MM.1S (cell line): ENCODE results near the gene CHMP4A.
"Not testable (repeated sequence)": the region's sequence is repeated elsewhere in the genome, so short reads cannot be mapped to it uniquely, and the experiment has no call there.

Experiments used
- DNase-seq: peaks from one replicate; pipeline ENCODE4 v3.0.0-alpha.2; 2015
- H2AFZ ChIP-seq: fragments of 300-600 bp; sonication (generic); 2 replicates; pipeline ENCODE4 v1.6.0; 2016; ENCODE audit warnings: antibody characterized with exemption, low read length
- H3F3A ChIP-seq: fragments of 300-600 bp; sonication (generic); 2 replicates; pipeline ENCODE4 v1.6.1; 2016; ENCODE audit warnings: mild to moderate bottlenecking, antibody characterized with exemption, low read length, moderate library complexity, mixed read lengths; ENCODE audit not compliant: insufficient read depth
- H3K27ac ChIP-seq: fragments of 300-600 bp; sonication (generic); 2 replicates; pipeline ENCODE4 v1.5.1; 2016; ENCODE audit warnings: mild to moderate bottlenecking, low read length
- H3K27me3 ChIP-seq: fragments of 300-600 bp; sonication (generic); replicated peaks from 2 replicates; pipeline ENCODE4 v1.6.0; 2016; ENCODE audit warnings: low read length; ENCODE audit not compliant: insufficient read depth
- H3K36me3 ChIP-seq: fragments of 300-600 bp; sonication (generic); replicated peaks from 2 replicates; pipeline ENCODE4 v1.6.1; 2016; ENCODE audit warnings: mild to moderate bottlenecking, low read length, mixed read lengths; ENCODE audit not compliant: insufficient read depth
- H3K4me1 ChIP-seq: fragments of 300-600 bp; sonication (generic); 2 replicates; pipeline ENCODE4 v1.6.1; 2016; ENCODE audit warnings: low read length, mixed read lengths
- H3K4me2 ChIP-seq: fragments of 300-600 bp; sonication (generic); 2 replicates; pipeline ENCODE4 v1.6.0; 2016; ENCODE audit warnings: low read depth, low read length
- H3K4me3 ChIP-seq: fragments of 300-600 bp; sonication (generic); 2 replicates; pipeline ENCODE4 v1.5.1; 2016; ENCODE audit warnings: low read length, mixed read lengths
- H3K79me2 ChIP-seq: fragments of 300-600 bp; sonication (generic); 2 replicates; pipeline ENCODE4 v1.6.1; 2016; ENCODE audit warnings: mixed run types, low read length, mixed read lengths
- H3K9ac ChIP-seq: fragments of 300-600 bp; sonication (generic); 2 replicates; pipeline ENCODE4 v1.6.1; 2016; ENCODE audit warnings: low read length, mixed read lengths
- H3K9me2 ChIP-seq: fragments of 300-600 bp; sonication (generic); replicated peaks from 2 replicates; pipeline ENCODE4 v1.6.1; 2016; ENCODE audit warnings: mild to moderate bottlenecking, low read length, mixed read lengths; ENCODE audit not compliant: insufficient read depth
- H3K9me3 ChIP-seq: fragments of 300-600 bp; sonication (generic); replicated peaks from 2 replicates; pipeline ENCODE4 v1.6.1; 2016; ENCODE audit warnings: mild to moderate bottlenecking, low read length, mixed read lengths; ENCODE audit not compliant: insufficient read depth
- H4K20me1 ChIP-seq: fragments of 300-600 bp; sonication (generic); 2 replicates; pipeline ENCODE4 v1.6.1; 2016; ENCODE audit warnings: mild to moderate bottlenecking, low read length, moderate library complexity, mixed read lengths; ENCODE audit not compliant: insufficient read depth
- EZH2 ChIP-seq: fragments of 300-600 bp; sonication (generic); optimal IDR thresholded peaks from 2 replicates; pipeline ENCODE3; 2017; ENCODE audit warnings: low read depth, mild to moderate bottlenecking, antibody characterized with exemption, low read length, mixed read lengths
- EZH2phosphoT487 ChIP-seq: fragments of 300-600 bp; sonication (generic); IDR thresholded peaks from 2 replicates; pipeline ENCODE4 v1.6.1; 2018; ENCODE audit warnings: antibody characterized with exemption, low read length
- TF ChIP-seq, protein P1 (sequence below): fragments of 300-600 bp; sonication (generic); IDR thresholded peaks from 2 replicates; pipeline ENCODE4 v1.5.1; 2016; ENCODE audit warnings: antibody characterized with exemption, low read length, mixed read lengths

The CHMP4A gene

DNA sequence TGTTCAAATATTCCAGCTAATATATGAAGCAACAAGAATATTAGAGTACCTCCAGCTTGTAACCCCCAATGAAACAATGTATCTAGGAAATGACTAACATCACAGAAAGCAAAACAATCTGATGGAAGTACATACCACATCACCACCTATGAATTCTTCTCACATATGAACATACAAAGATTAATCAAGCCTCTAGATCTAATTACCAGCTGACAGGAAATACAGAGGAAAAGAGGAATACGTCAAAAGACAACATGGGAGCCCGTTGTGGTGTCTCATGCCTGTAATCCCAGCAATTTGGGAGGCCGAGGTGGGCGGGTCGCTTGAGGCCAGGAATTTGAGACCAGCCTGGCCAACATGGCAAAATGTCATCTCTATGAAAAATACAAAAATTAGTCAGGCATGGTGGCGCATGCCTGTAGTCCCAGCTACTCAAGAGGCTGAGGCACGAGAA lies 11.4 kb upstream of the CHMP4A start:
- Histone ChIP-seq H3K4me2 (no peak overlapping the region), H3K9me3 (no peaks in the 10 kb centered on the region), H2AFZ (no peak overlapping the region), H3K27ac (no peak overlapping the region), H3K9me2 (no peaks in the 10 kb centered on the region), H3K4me3 (no peak overlapping the region), H4K20me1 (no peaks in the 10 kb centered on the region), H3K27me3 (no peaks in the 10 kb centered on the region), H3F3A (no peaks in the 10 kb centered on the region), H3K79me2 (peaks cover 20% of the 10 kb centered on the region), H3K4me1 (no peaks in the 10 kb centered on the region), H3K9ac (no peak overlapping the region), H3K36me3 (no peaks in the 10 kb centered on the region)
- TF ChIP-seq, protein P1, sequence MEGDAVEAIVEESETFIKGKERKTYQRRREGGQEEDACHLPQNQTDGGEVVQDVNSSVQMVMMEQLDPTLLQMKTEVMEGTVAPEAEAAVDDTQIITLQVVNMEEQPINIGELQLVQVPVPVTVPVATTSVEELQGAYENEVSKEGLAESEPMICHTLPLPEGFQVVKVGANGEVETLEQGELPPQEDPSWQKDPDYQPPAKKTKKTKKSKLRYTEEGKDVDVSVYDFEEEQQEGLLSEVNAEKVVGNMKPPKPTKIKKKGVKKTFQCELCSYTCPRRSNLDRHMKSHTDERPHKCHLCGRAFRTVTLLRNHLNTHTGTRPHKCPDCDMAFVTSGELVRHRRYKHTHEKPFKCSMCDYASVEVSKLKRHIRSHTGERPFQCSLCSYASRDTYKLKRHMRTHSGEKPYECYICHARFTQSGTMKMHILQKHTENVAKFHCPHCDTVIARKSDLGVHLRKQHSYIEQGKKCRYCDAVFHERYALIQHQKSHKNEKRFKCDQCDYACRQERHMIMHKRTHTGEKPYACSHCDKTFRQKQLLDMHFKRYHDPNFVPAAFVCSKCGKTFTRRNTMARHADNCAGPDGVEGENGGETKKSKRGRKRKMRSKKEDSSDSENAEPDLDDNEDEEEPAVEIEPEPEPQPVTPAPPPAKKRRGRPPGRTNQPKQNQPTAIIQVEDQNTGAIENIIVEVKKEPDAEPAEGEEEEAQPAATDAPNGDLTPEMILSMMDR, result no peak
- TF ChIP-seq EZH2phosphoT487 (no peak), EZH2 (no peak)
- no peak for DNase-seq

DNA sequence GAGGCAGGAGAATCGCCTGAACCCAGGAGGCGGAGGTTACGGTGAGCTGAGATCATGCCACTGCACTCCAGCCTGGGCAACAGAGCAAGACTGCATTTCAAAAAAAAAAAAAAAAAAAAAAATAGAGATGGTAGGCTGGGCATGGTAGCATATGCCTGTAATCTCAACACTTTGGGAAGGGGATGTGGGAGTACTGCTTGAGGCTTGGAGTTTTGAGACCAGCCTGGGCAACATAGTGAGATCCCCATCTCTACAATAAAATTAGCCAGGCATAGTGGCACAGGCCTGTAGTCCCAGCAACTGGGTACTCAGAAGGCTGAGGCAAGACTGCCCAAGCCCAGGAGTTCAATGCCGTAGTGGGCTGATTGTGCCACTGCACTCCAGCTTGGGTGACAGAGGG lies 9.7 kb upstream of the CHMP4A start:
- H3K27me3 ChIP-seq, H2AFZ ChIP-seq, H4K20me1 ChIP-seq, DNase-seq, H3K4me2 ChIP-seq, H3K4me1 ChIP-seq, H3K9me3 ChIP-seq, H3K9ac ChIP-seq, H3F3A ChIP-seq, H3K36me3 ChIP-seq, H3K9me2 ChIP-seq, H3K27ac ChIP-seq, H3K4me3 ChIP-seq: not testable (repeated sequence)
- H3K79me2 ChIP-seq, result peaks cover 16% of the 10 kb centered on the region

DNA sequence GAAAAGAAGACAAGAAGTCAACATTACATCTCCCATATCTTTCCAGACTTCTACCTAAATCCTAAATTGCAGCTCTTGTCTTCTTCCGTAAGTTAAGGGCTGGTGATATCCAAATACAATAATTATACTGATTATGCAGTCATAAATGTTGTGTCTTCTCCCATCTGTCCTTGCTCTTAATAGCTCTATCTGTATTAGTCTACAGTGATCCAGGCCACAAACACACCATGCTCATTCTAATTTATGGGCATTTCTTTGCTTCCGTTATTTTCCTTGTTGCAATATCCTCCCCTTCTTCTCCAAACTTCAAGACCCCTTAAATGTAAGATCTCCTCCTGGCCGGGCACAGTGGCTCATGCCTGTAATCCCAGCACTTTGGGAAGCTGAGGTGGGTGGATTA lies 6.2 kb upstream of the CHMP4A start:
- Histone ChIP-seq H3K4me3 (no peak overlapping the region), H3K9me3 (no peaks in the 10 kb centered on the region), H3K27ac (no peak overlapping the region), H3K4me1 (peaks cover 7% of the 10 kb centered on the region), H3F3A (peaks cover 15% of the 10 kb centered on the region), H3K4me2 (no peak overlapping the region), H3K9ac (no peak overlapping the region), H3K9me2 (no peaks in the 10 kb centered on the region), H4K20me1 (no peaks in the 10 kb centered on the region), H3K36me3 (no peaks in the 10 kb centered on the region), H2AFZ (no peak overlapping the region), H3K79me2 (peaks cover 5% of the 10 kb centered on the region), H3K27me3 (no peaks in the 10 kb centered on the region)
- no peak for DNase-seq
- TF ChIP-seq EZH2 (no peak), EZH2phosphoT487 (no peak)
- TF ChIP-seq, protein P1, result no peak

DNA sequence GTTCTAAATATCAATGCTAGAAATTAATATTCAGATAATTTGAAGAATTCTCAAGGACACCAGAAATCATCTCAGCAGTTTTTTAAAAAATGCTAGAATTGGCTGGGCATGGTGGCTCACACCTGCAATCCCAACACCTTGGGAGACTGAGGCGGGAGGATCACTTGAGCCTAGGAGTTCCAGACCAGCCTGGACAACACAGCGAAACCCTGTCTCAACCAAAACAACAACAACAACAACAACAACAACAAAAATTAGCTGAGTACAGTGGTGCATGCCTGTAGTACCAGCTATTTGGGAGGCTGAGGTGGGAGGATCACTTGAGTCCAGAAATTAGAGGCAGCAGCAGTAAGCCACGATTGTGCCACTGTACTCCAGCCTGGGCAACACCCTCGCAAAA lies 5.8 kb upstream of the CHMP4A start:
- H3K9me2 ChIP-seq, result no peaks in the 10 kb centered on the region
- peaks cover 3% of the 10 kb centered on the region; the same call in 1 of the 2 replicates for H3K79me2 ChIP-seq
- H3K4me2 ChIP-seq, result no peak overlapping the region
- H3K27me3 ChIP-seq, result no peaks in the 10 kb centered on the region
- DNase-seq, result no peak
- no peaks in the 10 kb centered on the region for H4K20me1 ChIP-seq
- H3K4me1 ChIP-seq, result peaks cover 11% of the 10 kb centered on the region
- H3K4me3 ChIP-seq, result no peak overlapping the region
- TF ChIP-seq, protein P1, result no peak
- TF ChIP-seq EZH2phosphoT487 (no peak), EZH2 (no peak)
- H3K36me3 ChIP-seq, result no peaks in the 10 kb centered on the region
- H3F3A ChIP-seq, result peaks cover 19% of the 10 kb centered on the region
- H2AFZ ChIP-seq, result no peak overlapping the region
- H3K9ac ChIP-seq, result no peak overlapping the region
- no peak overlapping the region for H3K27ac ChIP-seq
- no peaks in the 10 kb centered on the region for H3K9me3 ChIP-seq

DNA sequence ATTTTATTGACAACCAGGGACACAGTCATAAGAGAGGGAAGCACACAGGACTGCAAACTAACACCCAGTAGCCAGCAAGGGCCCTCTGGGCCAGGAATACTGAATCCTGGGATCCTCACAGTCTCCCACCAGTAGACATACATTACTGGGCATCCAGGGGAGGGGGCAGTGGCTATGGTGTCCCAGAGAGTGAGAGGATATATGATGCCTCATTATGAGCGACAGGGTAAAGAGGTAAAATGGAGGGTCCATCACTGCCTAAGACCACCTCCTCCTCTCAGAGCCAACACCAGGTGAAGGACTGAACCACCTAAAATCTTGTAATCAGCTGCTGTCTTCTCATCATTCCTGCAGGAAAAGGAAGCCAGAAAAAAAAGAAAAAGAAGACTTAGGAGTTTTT lies 3.6 kb upstream of the CHMP4A start:
- not testable (repeated sequence) for H3K27me3 ChIP-seq, H3K9me3 ChIP-seq, H3K4me3 ChIP-seq, H3K27ac ChIP-seq, H2AFZ ChIP-seq, H3K9me2 ChIP-seq, H3K79me2 ChIP-seq, H4K20me1 ChIP-seq, DNase-seq, H3K36me3 ChIP-seq, H3K4me2 ChIP-seq, H3K9ac ChIP-seq
- Histone ChIP-seq H3F3A (peaks cover 25% of the 10 kb centered on the region), H3K4me1 (peaks cover 17% of the 10 kb centered on the region)
